Ishikawa (cell line): ENCODE measurements around the gene EVI5L.
A peak's percentile ranks its signal among the peaks of the same experiment; 100 is the strongest.

Source experiments
- CEBPB ChIP-seq: IDR thresholded peaks from 2 replicates; pipeline ENCODE4 v1.6.1; 2012
- CREB1 ChIP-seq: IDR thresholded peaks from 2 replicates; pipeline ENCODE4 v1.6.1; 2012; ENCODE audit warnings: low read depth
- EGR1 ChIP-seq: IDR thresholded peaks from 2 replicates; pipeline ENCODE4 v1.6.1; 2012
- EP300 ChIP-seq: IDR thresholded peaks from 2 replicates; pipeline ENCODE4 v1.6.1; 2012; ENCODE audit warnings: borderline replicate concordance
- FOXM1 ChIP-seq: IDR thresholded peaks from 2 replicates; pipeline ENCODE4 v1.6.1; 2012; ENCODE audit warnings: low read depth, borderline replicate concordance
- NFIC ChIP-seq: IDR thresholded peaks from 2 replicates; pipeline ENCODE4 v1.6.1; 2012
- RAD21 ChIP-seq: IDR thresholded peaks from 2 replicates; pipeline ENCODE4 v1.6.1; 2012; ENCODE audit warnings: low read depth
- REST ChIP-seq: IDR thresholded peaks from 2 replicates; pipeline ENCODE4 v1.6.1; 2012; ENCODE audit warnings: low read depth, mild to moderate bottlenecking
- TAF1 ChIP-seq: IDR thresholded peaks from 2 replicates; pipeline ENCODE4 v1.6.1; 2012; ENCODE audit warnings: low read depth, mild to moderate bottlenecking
- TCF12 ChIP-seq: IDR thresholded peaks from 2 replicates; pipeline ENCODE4 v1.6.1; 2012; ENCODE audit warnings: low read depth
- TEAD4 ChIP-seq: IDR thresholded peaks from 2 replicates; pipeline ENCODE4 v1.6.1; 2012
- USF1 ChIP-seq: IDR thresholded peaks from 2 replicates; pipeline ENCODE4 v1.6.1; 2012
- YY1 ChIP-seq: IDR thresholded peaks from 2 replicates; pipeline ENCODE4 v1.6.1; 2012; ENCODE audit warnings: low read depth
- ZBTB7A ChIP-seq: IDR thresholded peaks from 2 replicates; pipeline ENCODE4 v1.6.1; 2012; ENCODE audit warnings: low read depth
- TF ChIP-seq, protein P1 (sequence below): IDR thresholded peaks from 2 replicates; pipeline ENCODE4 v1.6.1; 2012

EVI5L gene

GRCh38 chr19:7833225-7834099 lies 3.4 kb downstream of the EVI5L start:
- TF ChIP-seq ZBTB7A (no peak), CEBPB (no peak), CREB1 (peak; percentile 69), EP300 (no peak; the same call in 1 of the 2 replicates), TCF12 (no peak), YY1 (no peak)
- TF ChIP-seq, protein P1, sequence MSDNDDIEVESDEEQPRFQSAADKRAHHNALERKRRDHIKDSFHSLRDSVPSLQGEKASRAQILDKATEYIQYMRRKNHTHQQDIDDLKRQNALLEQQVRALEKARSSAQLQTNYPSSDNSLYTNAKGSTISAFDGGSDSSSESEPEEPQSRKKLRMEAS, result peak; percentile 30; the same call in 1 of the 2 replicates

DNA sequence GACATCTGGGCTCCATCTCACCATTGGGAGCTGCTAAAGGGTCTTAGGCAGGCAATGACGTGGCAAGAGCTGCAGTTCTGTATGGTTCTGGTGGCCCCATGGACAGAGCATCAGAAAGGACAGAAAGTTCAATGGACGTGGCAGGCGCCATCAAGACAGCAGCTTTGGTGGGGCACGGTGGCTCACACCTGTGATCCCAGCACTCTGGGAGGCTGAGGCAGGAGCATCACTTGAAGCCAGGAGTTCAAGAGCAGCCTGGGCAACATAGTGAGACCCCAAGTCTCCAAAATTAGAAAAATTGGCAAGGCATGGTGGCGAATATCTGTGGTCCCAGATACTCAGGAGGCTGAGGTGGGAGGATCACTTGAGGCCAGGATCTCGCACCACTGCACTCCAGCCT lies 9.5 kb downstream of the EVI5L start:
- TF ChIP-seq CREB1, result no peak
- no peak for TF ChIP-seq RAD21

DNA sequence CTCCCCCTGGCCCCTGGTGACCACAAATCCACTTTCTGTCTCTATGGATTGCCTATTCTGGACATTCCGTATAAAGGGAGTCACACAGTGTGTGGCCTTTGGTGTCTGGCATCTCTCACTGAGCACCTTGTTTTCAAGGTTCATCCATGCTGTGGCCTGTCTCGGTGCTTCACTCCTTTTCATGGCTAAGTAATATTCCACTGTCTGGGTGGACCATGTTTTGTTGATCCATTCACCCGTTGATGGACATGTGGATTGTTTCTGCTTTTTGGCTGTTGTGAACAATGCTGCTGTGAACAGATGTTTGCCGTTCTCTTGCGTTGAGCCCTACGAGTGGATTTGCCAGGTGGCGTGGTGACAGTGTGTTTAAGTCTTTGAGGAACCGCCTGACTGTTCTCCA lies 10.6 kb downstream of the EVI5L start:
- TF ChIP-seq RAD21, result no peak
- TF ChIP-seq, protein P1, result no peak
- TF ChIP-seq NFIC, result no peak

DNA sequence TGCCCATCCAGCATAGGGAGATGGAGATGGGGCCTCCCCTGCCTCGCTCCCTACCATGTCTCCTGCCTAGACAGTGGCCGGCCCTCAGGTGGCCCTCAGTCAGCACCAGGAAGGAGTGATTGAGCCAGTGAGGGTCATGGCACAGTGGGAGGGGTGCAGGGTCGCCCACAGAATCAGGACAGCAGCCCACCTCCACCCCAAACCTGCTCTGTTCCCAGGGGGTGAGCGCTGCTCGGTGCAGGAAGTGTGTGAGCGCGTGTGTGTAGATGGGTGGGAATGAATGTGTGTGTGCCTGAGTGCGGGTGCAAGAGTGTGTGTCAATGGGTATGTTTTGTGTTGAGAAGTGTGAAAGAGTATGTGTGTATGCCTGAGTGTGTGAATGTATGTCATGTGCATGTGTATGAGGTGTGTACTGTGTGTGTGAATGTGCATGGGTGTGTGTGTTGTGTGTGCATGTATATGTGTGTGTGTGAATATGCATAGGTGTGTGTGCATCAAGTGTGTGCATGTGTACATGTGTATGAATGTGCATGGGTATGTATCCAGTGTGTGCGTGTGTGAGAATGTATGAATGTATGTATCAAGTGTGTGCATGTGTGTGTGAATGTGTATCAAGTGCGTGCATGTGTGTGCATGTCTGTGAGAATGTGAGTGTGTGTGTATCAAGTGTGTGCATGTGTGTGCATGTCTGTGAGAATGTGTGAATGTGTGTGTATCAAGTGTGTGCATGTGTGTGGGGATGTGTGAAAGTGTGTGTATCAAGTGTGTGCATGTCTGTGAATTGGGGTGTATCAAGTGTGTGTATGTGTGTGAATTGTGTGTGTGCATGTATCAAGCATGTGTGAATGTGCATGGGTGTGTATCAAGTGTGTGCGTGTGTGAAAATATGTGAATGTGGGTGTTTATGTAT lies 12.0 kb downstream of the EVI5L start:
- TF ChIP-seq TEAD4, result no peak
- TF ChIP-seq REST, result no peak
- TF ChIP-seq USF1, result no peak

- TF ChIP-seq TAF1, result no peak
- no peak for TF ChIP-seq FOXM1
- no peak for TF ChIP-seq CREB1
- TF ChIP-seq EP300, result no peak
- TF ChIP-seq USF1, result no peak
- no peak for TF ChIP-seq REST
- no peak for TF ChIP-seq CEBPB
- no peak for TF ChIP-seq YY1
- TF ChIP-seq EGR1, result no peak
- no peak for TF ChIP-seq TCF12
- TF ChIP-seq TEAD4, result no peak
- TF ChIP-seq NFIC, result no peak
- no peak for TF ChIP-seq ZBTB7A
- TF ChIP-seq RAD21, result no peak
- TF ChIP-seq, protein P1, result no peak
These were observed 12.8 kb downstream of the EVI5L start for GRCh38 chr19:7842661-7843294.

GRCh38 chr19:7843521-7843920 lies 13.5 kb downstream of the EVI5L start:
- TF ChIP-seq FOXM1 (no peak), CEBPB (no peak), ZBTB7A (no peak), TAF1 (no peak), EGR1 (no peak), EP300 (no peak), TCF12 (no peak)
